Omental fat pad (tissue), 4 donors: ENCODE data around the gene SAMD4A. TPM values are rescaled to one million over a fixed set of nuclear protein-coding genes. Genes with fewer than 3 reads are reported as not detected.

Experiments used
- ATAC-seq: fragments of 150-250 bp; one replicate; pipeline ENCODE4 v1.9.1; 2016; ENCODE audit warnings: mild to moderate bottlenecking, moderate library complexity; ENCODE audit not compliant: low FRiP score
- DNase-seq: peaks from one replicate; pipeline ENCODE4 v3.0.0-alpha.2; 2019; ENCODE audit warnings: low spot score
- CTCF ChIP-seq, 3 donors: fragments of 450-650 bp; IDR thresholded peaks; one replicate each; pipeline ENCODE4 v1.5.1; 2016 to 2017; ENCODE audit warnings: antibody characterized with exemption in 3 of 3, mild to moderate bottlenecking in 3 of 3, moderate library complexity in 2 of 3
- total RNA-seq, 4 donors: library from RNA; depleted of rRNA; stranded (reverse); fragments of >200 nt; gene quantifications; one replicate each; pipeline ENCODE4 v1.1.0, GENCODE V29; 2016

Gene SAMD4A
- total RNA-seq, 4 donors from 2014 or later, result 33.9 to 116 (median 38.3) TPM

DNA sequence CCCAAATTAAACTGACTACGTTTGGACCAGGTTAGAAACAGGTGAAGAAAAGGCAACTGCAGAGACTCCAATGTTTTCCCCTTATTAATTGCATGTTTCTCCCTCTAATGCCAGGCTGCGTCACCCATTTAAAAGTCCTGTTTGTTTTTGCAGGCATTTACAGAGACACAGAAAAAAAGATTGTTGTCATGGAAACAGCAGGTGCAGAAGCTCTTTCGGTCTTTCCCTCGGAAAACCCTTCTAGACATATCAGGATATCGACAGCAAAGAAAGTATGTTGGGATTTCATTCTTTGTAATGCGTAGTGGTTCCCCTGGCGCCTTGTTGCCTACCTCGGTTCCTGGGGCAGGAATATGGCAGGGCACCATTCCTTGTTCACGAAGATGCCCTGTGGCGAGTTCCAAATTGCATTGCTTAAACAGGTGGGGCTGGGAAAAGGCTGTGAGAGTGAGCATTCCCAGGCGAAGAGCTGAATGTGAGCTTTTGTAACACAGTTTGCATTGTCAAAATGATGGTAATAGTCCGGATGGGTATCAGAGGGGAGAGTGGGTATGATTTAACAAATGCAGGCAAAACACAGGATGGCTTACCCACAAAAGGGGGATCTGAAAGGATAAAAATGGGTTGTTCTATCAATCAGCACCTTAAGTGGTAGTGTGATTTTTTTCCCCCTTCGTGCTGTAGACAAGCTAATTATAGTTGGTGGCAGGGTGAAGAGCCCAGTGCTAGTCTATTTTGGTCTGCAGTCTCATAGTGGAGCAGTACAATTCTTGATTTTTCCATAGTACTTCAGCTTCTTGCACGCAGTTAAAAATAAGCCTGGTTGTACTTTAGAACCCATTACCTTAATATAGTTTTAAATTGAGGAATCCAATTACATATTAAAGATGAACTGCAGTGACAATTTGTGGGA lies 203.3 kb downstream of the SAMD4A start:
- no peak for DNase-seq
- no peak for ATAC-seq
- TF ChIP-seq CTCF (IDR thresholded peaks at IDR 0.05), result no peak

DNA sequence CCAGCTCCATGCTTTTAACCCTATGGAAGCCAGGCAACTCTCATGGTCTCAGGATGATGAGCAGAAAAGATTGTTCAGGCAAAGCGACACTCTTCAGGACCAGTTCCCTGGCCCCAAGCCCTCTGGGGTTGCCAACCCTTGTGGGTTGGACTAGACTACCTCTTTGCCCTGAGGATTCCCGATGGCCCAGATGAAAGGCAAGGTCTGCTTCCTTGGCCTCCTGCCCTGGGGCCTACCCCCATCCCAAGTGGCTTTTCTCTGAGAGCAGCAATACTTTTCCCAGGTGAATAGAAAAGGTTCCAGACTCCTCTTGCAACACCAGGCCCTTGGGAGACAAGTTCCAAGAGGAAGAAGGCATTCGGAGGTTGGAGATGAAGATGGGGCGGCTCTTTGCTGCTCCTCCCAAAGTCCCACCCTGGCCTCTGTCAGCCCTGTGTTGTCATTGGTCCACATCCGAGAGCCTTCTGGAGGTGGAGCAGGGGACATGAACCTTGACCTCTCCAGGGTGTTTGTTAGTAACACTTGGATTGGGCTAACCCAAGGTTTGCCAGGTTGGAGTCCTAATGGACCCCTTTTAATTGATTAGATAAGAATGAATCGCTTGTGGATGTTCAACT lies 204.6 kb downstream of the SAMD4A start:
- DNase-seq, result no peak
- ATAC-seq, result no peak
- TF ChIP-seq CTCF (IDR thresholded peaks at IDR 0.05), result no peak

GRCh38 chr14:54772451-54772881 lies 205.5 kb downstream of the SAMD4A start:
- no peak for TF ChIP-seq CTCF (IDR thresholded peaks at IDR 0.05)
- ATAC-seq (no peak), DNase-seq (no peak)

DNA sequence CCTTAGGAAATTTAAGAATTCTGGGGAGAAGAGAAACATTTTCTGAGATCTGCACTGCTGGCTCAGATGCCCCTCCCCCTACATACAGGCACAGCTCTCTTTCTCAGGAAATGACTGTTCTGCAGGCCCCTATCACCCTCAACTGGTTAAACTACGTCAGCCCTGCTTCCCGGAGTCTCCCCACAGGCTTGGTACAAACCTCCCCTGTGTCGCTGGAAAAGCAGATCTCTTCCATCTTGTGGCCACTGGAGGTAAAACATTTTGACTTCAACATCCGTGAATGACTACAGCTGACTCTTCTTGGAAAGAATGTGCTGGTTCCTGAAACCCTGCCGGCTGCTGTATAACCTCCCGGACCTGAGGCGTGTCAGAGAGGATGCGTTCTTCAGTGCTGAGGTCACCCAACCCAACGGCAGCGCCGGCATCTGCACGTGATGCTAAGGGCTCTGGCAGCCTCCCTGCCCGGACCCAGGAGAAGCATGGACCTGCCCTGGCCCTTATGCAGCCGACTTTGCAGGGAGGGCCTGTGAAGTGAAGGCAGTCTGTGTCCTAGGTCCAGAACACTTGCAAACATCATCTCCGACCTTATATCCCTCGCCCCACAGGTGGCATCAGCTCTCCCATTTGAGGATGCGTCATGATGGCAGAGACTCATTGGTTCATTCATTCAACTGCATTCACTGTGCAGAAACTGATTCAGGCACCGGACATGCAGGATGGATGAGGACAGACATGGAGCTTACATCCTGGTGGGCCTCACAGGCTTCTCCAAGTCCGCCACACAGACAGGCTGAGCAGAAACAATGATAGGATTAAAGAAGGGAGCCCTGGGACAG lies 206.5 kb downstream of the SAMD4A start:
- peak; percentile 64 for DNase-seq
- peak; percentile 92 for ATAC-seq
- peak in 2 of 3 donors; percentile 47 to 60 for TF ChIP-seq CTCF (IDR thresholded peaks at IDR 0.05)

- ATAC-seq, result no peak
Measured at GRCh38 chr14:54774824-54775223, 207.9 kb downstream of the SAMD4A start.

More at GRCh38 chr14:54774824-54775223, 207.9 kb downstream of the SAMD4A start:
- no peak for DNase-seq
- TF ChIP-seq CTCF (IDR thresholded peaks at IDR 0.05), result no peak
